Type B pancreatic cell (in vitro differentiated cells): ENCODE measurements around the gene FFAR3. TPM values are rescaled to one million over a fixed set of nuclear protein-coding genes. Genes with fewer than 3 reads are reported as not detected.

Experiments used
- DNase-seq: peaks from one replicate; pipeline ENCODE4 v3.0.0; 2021; ENCODE audit warnings: mixed read lengths; ENCODE audit not compliant: unreplicated experiment; ENCODE audit errors: extremely low spot score
- H3K27ac Mint-ChIP-seq: 2 replicates; pipeline ENCODE4 v1.8.0; 2021; ENCODE audit warnings: mild to moderate bottlenecking, mixed read lengths
- H3K27me3 Mint-ChIP-seq: 2 replicates; pipeline ENCODE4 v1.8.0; 2021; ENCODE audit warnings: mixed read lengths
- H3K36me3 Mint-ChIP-seq: 2 replicates; pipeline ENCODE4 v1.8.0; 2021; ENCODE audit warnings: mixed read lengths
- H3K4me1 Mint-ChIP-seq: one replicate; pipeline ENCODE4 v1.8.0; 2021; ENCODE audit warnings: mixed read lengths; ENCODE audit not compliant: unreplicated experiment
- H3K4me3 Mint-ChIP-seq: 2 replicates; pipeline ENCODE4 v1.8.0; 2021; ENCODE audit warnings: mild to moderate bottlenecking, mixed read lengths
- H3K9me3 Mint-ChIP-seq: 2 replicates; pipeline ENCODE4 v1.8.0; 2021; ENCODE audit warnings: mixed read lengths
- CTCF ChIP-seq: fragments of 200-600 bp; sonication (generic); conservative IDR thresholded peaks from 2 replicates; pipeline ENCODE4 v1.5.0; 2021; ENCODE audit warnings: antibody characterized with exemption, mild to moderate bottlenecking
- total RNA-seq: library from RNA; stranded (reverse); gene quantifications from 2 replicates; pipeline ENCODE4 v1.2.1, GENCODE V29; 2021; ENCODE audit warnings: low replicate concordance

The FFAR3 gene
- total RNA-seq, 1 donor from 2014 or later = 0.34 TPM

- H3K4me1 Mint-ChIP-seq = peaks cover 13% of the 10 kb centered on the region
- H3K9me3 Mint-ChIP-seq = no peaks in the 10 kb centered on the region
- no peaks in the 10 kb centered on the region for H3K36me3 Mint-ChIP-seq
- no peak overlapping the region for H3K27ac Mint-ChIP-seq
- DNase-seq = peak; percentile 22
- no peak overlapping the region for H3K4me3 Mint-ChIP-seq
- no peak for TF ChIP-seq CTCF
- peaks cover 17% of the 10 kb centered on the region for H3K27me3 Mint-ChIP-seq
Observed at GRCh38 chr19:35347930-35348298, 10.3 kb upstream of the FFAR3 start.

GRCh38 chr19:35348911-35349611 is 9.2 kb upstream of the FFAR3 start:
- H3K9me3 Mint-ChIP-seq = no peaks in the 10 kb centered on the region
- H3K27me3 Mint-ChIP-seq = peaks cover 18% of the 10 kb centered on the region
- H3K4me1 Mint-ChIP-seq = peaks cover 14% of the 10 kb centered on the region
- H3K27ac Mint-ChIP-seq = peak overlapping the region; percentile 61
- no peaks in the 10 kb centered on the region for H3K36me3 Mint-ChIP-seq
- TF ChIP-seq CTCF = no peak
- peak; percentile 50 for DNase-seq
- H3K4me3 Mint-ChIP-seq = no peak overlapping the region

- Mint-ChIP-seq H3K27me3 (peaks cover 18% of the 10 kb centered on the region), H3K4me1 (peaks cover 14% of the 10 kb centered on the region), H3K27ac (peak overlapping the region; percentile 61), H3K36me3 (no peaks in the 10 kb centered on the region), H3K9me3 (no peaks in the 10 kb centered on the region), H3K4me3 (no peak overlapping the region)
- TF ChIP-seq CTCF = no peak
- DNase-seq = peak; percentile 66
Observed at GRCh38 chr19:35349614-35350521, 8.4 kb upstream of the FFAR3 start.

- Mint-ChIP-seq H3K4me3 (no peak overlapping the region), H3K4me1 (peaks cover 14% of the 10 kb centered on the region), H3K9me3 (no peaks in the 10 kb centered on the region), H3K36me3 (no peaks in the 10 kb centered on the region), H3K27me3 (peaks cover 18% of the 10 kb centered on the region), H3K27ac (no peak overlapping the region)
- no peak for TF ChIP-seq CTCF
- peak; percentile 52 for DNase-seq
Observed at GRCh38 chr19:35350591-35350990, 7.7 kb upstream of the FFAR3 start.

GRCh38 chr19:35351411-35352176 is 6.7 kb upstream of the FFAR3 start:
- Mint-ChIP-seq H3K4me1 (peaks cover 14% of the 10 kb centered on the region), H3K27me3 (peaks cover 18% of the 10 kb centered on the region), H3K4me3 (no peak overlapping the region), H3K36me3 (no peaks in the 10 kb centered on the region), H3K27ac (no peak overlapping the region), H3K9me3 (no peaks in the 10 kb centered on the region)
- DNase-seq = peak; percentile 69
- no peak for TF ChIP-seq CTCF
